Endothelial cell of umbilical vein (primary cell): ENCODE data around the gene HSPB6. TPM values are rescaled to one million over a fixed set of nuclear protein-coding genes. Genes with fewer than 3 reads are reported as not detected.

ENCODE experiments used
- BruUV-seq: library from RNA; stranded (reverse); fragments of 400-500 nt; replicated peaks from 2 replicates; lab custom pipeline; 2021; lab: Mats Ljungman, UMichigan
- CTCF ChIA-PET: fragments of 300-600, 350-600 bp; sonication (Branson Sonifier 250); formaldehyde crosslinking; loops from one replicate; lab custom pipeline; 2021; ENCODE audit warnings: antibody characterized with exemption, inconsistent platforms; lab: Charles Lee
- POLR2A ChIA-PET: fragments of 300-600, 350-600 bp; sonication (Branson Sonifier 250); formaldehyde crosslinking; loops from one replicate; lab custom pipeline; 2021; ENCODE audit warnings: antibody characterized with exemption, inconsistent platforms; lab: Charles Lee
- DNase-seq: peaks from one replicate; pipeline ENCODE4 v3.0.0-alpha.2; 2011; ENCODE audit warnings: low read depth, low spot score
- FAIRE-seq: peaks from 2 replicates; lab custom pipeline; 2011; peaks lifted over from hg19 to GRCh38; lab: Jason Lieb, UNC
- H2AFZ ChIP-seq: 2 replicates; pipeline ENCODE4 v1.6.0; 2012; ENCODE audit warnings: low read depth, low read length, control low read depth, inconsistent platforms
- H3K27ac ChIP-seq: 2 replicates; pipeline ENCODE4 v1.5.1; 2011; ENCODE audit warnings: low read depth, mild to moderate bottlenecking, control low read depth, low read length, moderate library complexity; ENCODE audit not compliant: insufficient read depth
- H3K27me3 ChIP-seq, 2 experiments: 2 replicates each; pipeline versions ENCODE4 v1.6.0 to v1.6.1; 2011; ENCODE audit warnings: low read length in 2 of 2, mixed read lengths in 1 of 2; ENCODE audit not compliant: control insufficient read depth in 2 of 2, insufficient read depth in 2 of 2
- H3K36me3 ChIP-seq, 2 experiments: 2 replicates in 1 of 2; 3 replicates in 1 of 2; pipeline ENCODE4 v1.5.1; 2011; ENCODE audit warnings: low read length in 2 of 2, mild to moderate bottlenecking in 1 of 2, moderate library complexity in 1 of 2; ENCODE audit not compliant: control insufficient read depth in 2 of 2, insufficient read depth in 2 of 2; ENCODE audit errors: extremely low read depth in 1 of 2
- H3K4me1 ChIP-seq: 3 replicates; pipeline ENCODE4 v1.5.1; 2011; ENCODE audit warnings: mild to moderate bottlenecking, low read length; ENCODE audit not compliant: control insufficient read depth, insufficient read depth; ENCODE audit errors: extremely low read depth
- H3K4me2 ChIP-seq: 2 replicates; pipeline ENCODE4 v1.6.1; 2011; ENCODE audit warnings: low read length, control low read depth, mixed read lengths; ENCODE audit not compliant: insufficient read depth
- H3K4me3 ChIP-seq, 3 experiments: fragments of 200-600 bp in 1 of 3; sonication (generic), shearing (Covaris generic) in 1 of 3; replicated peaks in 1 of 3; 2 replicates each; pipeline ENCODE4 v1.5.1; 2011 to 2016; ENCODE audit warnings: control low read depth in 3 of 3, low read length in 3 of 3, mild to moderate bottlenecking in 2 of 3, inconsistent platforms in 1 of 3, low read depth in 1 of 3, moderate library complexity in 1 of 3; ENCODE audit not compliant: insufficient read depth in 1 of 3
- H3K79me2 ChIP-seq: 2 replicates; pipeline ENCODE4 v1.6.0; 2012; ENCODE audit warnings: low read length, inconsistent platforms; ENCODE audit not compliant: control insufficient read depth, insufficient read depth
- H3K9ac ChIP-seq: replicated peaks from 2 replicates; pipeline ENCODE3; 2011; ENCODE audit warnings: low read length, control low read depth; ENCODE audit not compliant: insufficient read depth; ENCODE audit errors: extremely low read depth
- H3K9me1 ChIP-seq: replicated peaks from 3 replicates; pipeline ENCODE4 v1.6.0; 2011; ENCODE audit warnings: mild to moderate bottlenecking, low read length; ENCODE audit not compliant: control insufficient read depth, insufficient read depth; ENCODE audit errors: extremely low read depth
- H3K9me3 ChIP-seq: replicated peaks from 2 replicates; pipeline ENCODE4 v1.5.1; 2012; ENCODE audit warnings: low read length, inconsistent platforms; ENCODE audit not compliant: control insufficient read depth, insufficient read depth
- H4K20me1 ChIP-seq: replicated peaks from 2 replicates; pipeline ENCODE3; 2011; ENCODE audit warnings: mild to moderate bottlenecking, low read length; ENCODE audit not compliant: control insufficient read depth, insufficient read depth; ENCODE audit errors: extremely low read depth
- EZH2 ChIP-seq: IDR thresholded peaks from 2 replicates; pipeline ENCODE4 v1.6.1; 2012; ENCODE audit warnings: borderline replicate concordance, low read depth, mild to moderate bottlenecking, moderate library complexity, low read length, inconsistent platforms; ENCODE audit not compliant: severe bottlenecking
- FOS ChIP-seq: IDR thresholded peaks from 2 replicates; pipeline ENCODE4 v1.6.1; 2011; ENCODE audit warnings: mild to moderate bottlenecking, low read length, moderate library complexity, borderline replicate concordance; ENCODE audit not compliant: insufficient read depth
- GATA2 ChIP-seq: IDR thresholded peaks from 2 replicates; pipeline ENCODE4 v1.7.0; 2011; ENCODE audit warnings: low read depth, mild to moderate bottlenecking, moderate library complexity, mixed read lengths, low read length; ENCODE audit not compliant: insufficient read length, insufficient read depth
- JUN ChIP-seq: IDR thresholded peaks from 2 replicates; pipeline ENCODE4 v1.6.1; 2011; ENCODE audit warnings: borderline replicate concordance, low read depth; ENCODE audit not compliant: insufficient read length, insufficient read depth
- MYC ChIP-seq: IDR thresholded peaks from one replicate; pipeline ENCODE4 v1.6.1; 2011; ENCODE audit warnings: mild to moderate bottlenecking, low read depth, low read length
- POLR2A ChIP-seq: IDR thresholded peaks from 2 replicates; pipeline ENCODE4 v1.6.1; 2012; ENCODE audit warnings: low read depth, mild to moderate bottlenecking, control low read depth, low read length
- dilution Hi-C: fragments of 300-500 bp; cut with MboI; formaldehyde crosslinking; loops from one replicate; pipeline ENCODE4 v1.15.0; 2019; ENCODE audit warnings: low sequenced_read_pairs; ENCODE audit not compliant: extremely low pct_ligation_motif_present
- intact Hi-C: fragments of 100-400 bp; cut with micrococcal nuclease; formaldehyde crosslinking; loops from one replicate; pipeline ENCODE4 v1.10.0; 2022
- polyA plus RNA-seq, 4 experiments: library from polyadenylated mRNA; depleted of rRNA in 3 of 4; stranded (reverse) in 3 of 4; unstranded in 1 of 4; fragments of >200 nt; gene quantifications; 2 replicates each; pipeline versions ENCODE4 v1.2.1 to v1.2.3, GENCODE V29; 2011 to 2012; ENCODE audit warnings: missing spikeins in 1 of 4
- total RNA-seq: library from RNA; stranded (reverse); gene quantifications from 2 replicates; pipeline ENCODE4 v1.2.3, GENCODE V29; 2021
- TF ChIP-seq, protein P1 (sequence below): IDR thresholded peaks from 2 replicates; pipeline ENCODE4 v1.6.1; 2011; ENCODE audit not compliant: insufficient read depth, insufficient read length
- TF ChIP-seq, protein P2 (sequence below), 2 donors: IDR thresholded peaks; 1 replicate in 1 of 2; 2 replicates in 1 of 2; pipeline ENCODE4 v1.5.1; 2011; ENCODE audit warnings: low read length in 2 of 2, mild to moderate bottlenecking in 2 of 2, moderate library complexity in 2 of 2, control low read depth in 1 of 2, inconsistent platforms in 1 of 2, low read depth in 1 of 2; ENCODE audit not compliant: insufficient read depth in 1 of 2; ENCODE audit errors: extremely low read depth in 1 of 2

HSPB6 gene
- total and polyA plus RNA-seq, 2 donors (not counting 3 experiments of a cell fraction or from before 2014, with no cell fraction given) = 3.4 to 6.2 TPM

DNA sequence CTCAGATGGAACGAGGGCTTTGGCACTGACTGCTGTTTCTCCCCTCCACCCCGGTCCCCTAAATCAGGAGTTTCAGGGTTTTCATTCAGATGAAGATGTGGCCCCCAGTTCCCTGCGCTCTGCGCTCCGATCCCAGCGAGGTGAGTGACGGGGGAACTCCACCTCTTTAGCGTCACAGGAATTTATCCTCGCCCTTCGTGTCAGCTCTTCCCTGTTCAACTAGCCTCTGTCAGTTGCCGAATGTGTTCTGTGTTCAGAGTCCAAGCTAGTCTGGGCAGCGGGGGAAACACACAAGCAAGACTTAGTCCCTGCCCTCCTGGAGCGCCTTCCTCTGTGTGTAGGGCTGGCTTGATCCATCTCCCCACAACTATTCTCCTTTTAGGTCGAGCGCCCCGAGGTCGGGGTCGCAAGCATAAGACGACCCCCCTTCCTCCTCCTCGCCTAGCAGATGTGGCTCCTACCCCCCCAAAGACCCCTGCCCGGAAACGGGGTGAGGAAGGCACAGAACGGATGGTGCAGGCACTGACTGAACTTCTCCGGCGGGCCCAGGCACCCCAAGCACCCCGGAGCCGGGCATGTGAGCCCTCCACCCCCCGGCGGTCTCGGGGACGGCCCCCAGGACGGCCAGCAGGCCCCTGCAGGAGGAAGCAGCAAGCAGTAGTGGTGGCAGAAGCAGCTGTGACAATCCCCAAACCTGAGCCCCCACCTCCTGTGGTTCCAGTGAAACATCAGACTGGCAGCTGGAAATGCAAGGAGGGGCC lies 37.2 kb downstream of the HSPB6 start:
- Histone ChIP-seq H3K9me3 (no peaks in the 10 kb centered on the region), H3K9me1 (no peaks in the 10 kb centered on the region), H3K27ac (no peak overlapping the region), H3K79me2 (peaks cover 30% of the 10 kb centered on the region), H3K4me2 (peak overlapping the region; percentile 44), H4K20me1 (no peaks in the 10 kb centered on the region), H2AFZ (no peak overlapping the region), H3K9ac (no peak overlapping the region), H3K4me3 (no peak overlapping the region), H3K27me3 (no peaks in the 10 kb centered on the region), H3K36me3 (peaks cover 12 to 34% of the 10 kb centered on the region in 2 experiments), H3K4me1 (peaks cover 17% of the 10 kb centered on the region)
- BruUV-seq = no TSS peak
- DNase-seq (no peak), FAIRE-seq (no peak)
- ChIA-PET POLR2A (no interaction called here), CTCF (interaction anchor here (0.5 to 1.8 kb wide), 3 partner anchors 21 to 363 kb away, joined by 3 to 7 read pairs (median 5); partner anchors contain the start of genes PSENEN and U2AF1L4)
- dilution Hi-C loops = no loop called here
- no peak for TF ChIP-seq FOS
- TF ChIP-seq GATA2 = no peak
- TF ChIP-seq MYC = no peak
- intact Hi-C loops = no loop called here

GRCh38 chr19:35718345-35719041 lies 38.3 kb downstream of the HSPB6 start:
- no peaks in the 10 kb centered on the region for H3K9me1 ChIP-seq
- DNase-seq (peak; percentile 25), FAIRE-seq (peak; percentile 67)
- peak overlapping the region; percentile 57 to 64 (median 57) for H3K4me3 ChIP-seq
- BruUV-seq = TSS peak; percentile 18
- H3K9me3 ChIP-seq = no peaks in the 10 kb centered on the region
- no peaks in the 10 kb centered on the region for H4K20me1 ChIP-seq
- peaks cover 6 to 24% of the 10 kb centered on the region in 2 experiments for H3K36me3 ChIP-seq
- TF ChIP-seq EZH2 (no peak), POLR2A (no peak), FOS (no peak), JUN (no peak)
- TF ChIP-seq, protein P1, sequence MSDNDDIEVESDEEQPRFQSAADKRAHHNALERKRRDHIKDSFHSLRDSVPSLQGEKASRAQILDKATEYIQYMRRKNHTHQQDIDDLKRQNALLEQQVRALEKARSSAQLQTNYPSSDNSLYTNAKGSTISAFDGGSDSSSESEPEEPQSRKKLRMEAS = no peak
- TF ChIP-seq, protein P2, sequence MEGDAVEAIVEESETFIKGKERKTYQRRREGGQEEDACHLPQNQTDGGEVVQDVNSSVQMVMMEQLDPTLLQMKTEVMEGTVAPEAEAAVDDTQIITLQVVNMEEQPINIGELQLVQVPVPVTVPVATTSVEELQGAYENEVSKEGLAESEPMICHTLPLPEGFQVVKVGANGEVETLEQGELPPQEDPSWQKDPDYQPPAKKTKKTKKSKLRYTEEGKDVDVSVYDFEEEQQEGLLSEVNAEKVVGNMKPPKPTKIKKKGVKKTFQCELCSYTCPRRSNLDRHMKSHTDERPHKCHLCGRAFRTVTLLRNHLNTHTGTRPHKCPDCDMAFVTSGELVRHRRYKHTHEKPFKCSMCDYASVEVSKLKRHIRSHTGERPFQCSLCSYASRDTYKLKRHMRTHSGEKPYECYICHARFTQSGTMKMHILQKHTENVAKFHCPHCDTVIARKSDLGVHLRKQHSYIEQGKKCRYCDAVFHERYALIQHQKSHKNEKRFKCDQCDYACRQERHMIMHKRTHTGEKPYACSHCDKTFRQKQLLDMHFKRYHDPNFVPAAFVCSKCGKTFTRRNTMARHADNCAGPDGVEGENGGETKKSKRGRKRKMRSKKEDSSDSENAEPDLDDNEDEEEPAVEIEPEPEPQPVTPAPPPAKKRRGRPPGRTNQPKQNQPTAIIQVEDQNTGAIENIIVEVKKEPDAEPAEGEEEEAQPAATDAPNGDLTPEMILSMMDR (IDR thresholded peaks at IDR 0.05; ENCODE audit: extremely low read depth in 1 of 2, insufficient read depth in 1 of 2, low read depth in 1 of 2, low read length in 2 of 2) = no peak
- no peaks in the 10 kb centered on the region for H3K27me3 ChIP-seq
- peaks cover 30% of the 10 kb centered on the region for H3K79me2 ChIP-seq
- ChIA-PET CTCF (interaction anchor here (0.5 to 1.8 kb wide), 5 partner anchors 16 to 362 kb away, joined by 3 to 7 read pairs (median 3); partner anchors contain the start of genes LIN37, PSENEN and U2AF1L4), POLR2A (no interaction called here)
- H3K9ac ChIP-seq = peak overlapping the region; percentile 62
- dilution Hi-C loops (no loop called here), intact Hi-C loops (no loop called here)
- peaks cover 17% of the 10 kb centered on the region for H3K4me1 ChIP-seq
- H3K27ac ChIP-seq = no peak overlapping the region
- no peak overlapping the region for H2AFZ ChIP-seq
- H3K4me2 ChIP-seq = peak overlapping the region; percentile 44
